RWPE1 (cell line): ENCODE data around the gene TMEM44.

Experiments used
- CTCF ChIA-PET: fragments of 350-600 bp; sonication (Branson Sonifier 250); formaldehyde crosslinking; extraction: SDS; loops from one replicate; lab custom pipeline; 2021; lab: Yijun Ruan, JAX
- POLR2A ChIA-PET: fragments of 400-600 bp; formaldehyde crosslinking; extraction: SDS; loops from one replicate; lab custom pipeline; 2020; ENCODE audit warnings: antibody characterized with exemption; ENCODE audit not compliant: low non-redundant PET; lab: Yijun Ruan, JAX
- DNase-seq: peaks from one replicate; pipeline ENCODE4 v3.0.0; 2012; ENCODE audit warnings: low spot score
- H3K27ac ChIP-seq: fragments of 450-650 bp; 2 replicates; pipeline ENCODE4 v1.5.1; 2017
- TF ChIP-seq, protein P1 (sequence below): fragments of 450-650 bp; conservative IDR thresholded peaks from 2 replicates; pipeline ENCODE4 v1.5.1; 2017; ENCODE audit warnings: low read depth, mild to moderate bottlenecking

The TMEM44 gene

DNA sequence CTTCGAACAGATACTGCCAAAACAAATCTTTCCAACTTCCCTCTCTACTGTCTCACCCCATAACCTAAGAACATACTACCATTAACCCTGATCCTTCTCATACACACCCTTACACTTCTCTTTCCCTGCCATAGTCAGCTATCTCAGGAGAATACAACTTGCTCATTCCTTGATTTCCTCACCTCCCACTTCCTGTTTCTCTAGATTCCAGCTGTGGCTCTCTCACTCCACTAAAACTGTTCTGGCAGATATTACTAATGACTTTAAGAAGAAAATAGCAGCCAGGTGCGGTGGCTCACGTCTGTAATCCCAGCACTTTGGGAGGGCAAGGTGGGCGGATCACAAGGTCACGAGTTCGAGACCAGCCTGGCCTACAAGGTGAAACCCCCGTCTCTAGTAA lies 34.1 kb upstream of the TMEM44 start:
- ChIA-PET POLR2A (no interaction called here), CTCF (no interaction called here)
- TF ChIP-seq, protein P1, sequence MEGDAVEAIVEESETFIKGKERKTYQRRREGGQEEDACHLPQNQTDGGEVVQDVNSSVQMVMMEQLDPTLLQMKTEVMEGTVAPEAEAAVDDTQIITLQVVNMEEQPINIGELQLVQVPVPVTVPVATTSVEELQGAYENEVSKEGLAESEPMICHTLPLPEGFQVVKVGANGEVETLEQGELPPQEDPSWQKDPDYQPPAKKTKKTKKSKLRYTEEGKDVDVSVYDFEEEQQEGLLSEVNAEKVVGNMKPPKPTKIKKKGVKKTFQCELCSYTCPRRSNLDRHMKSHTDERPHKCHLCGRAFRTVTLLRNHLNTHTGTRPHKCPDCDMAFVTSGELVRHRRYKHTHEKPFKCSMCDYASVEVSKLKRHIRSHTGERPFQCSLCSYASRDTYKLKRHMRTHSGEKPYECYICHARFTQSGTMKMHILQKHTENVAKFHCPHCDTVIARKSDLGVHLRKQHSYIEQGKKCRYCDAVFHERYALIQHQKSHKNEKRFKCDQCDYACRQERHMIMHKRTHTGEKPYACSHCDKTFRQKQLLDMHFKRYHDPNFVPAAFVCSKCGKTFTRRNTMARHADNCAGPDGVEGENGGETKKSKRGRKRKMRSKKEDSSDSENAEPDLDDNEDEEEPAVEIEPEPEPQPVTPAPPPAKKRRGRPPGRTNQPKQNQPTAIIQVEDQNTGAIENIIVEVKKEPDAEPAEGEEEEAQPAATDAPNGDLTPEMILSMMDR = no peak
- no peak for DNase-seq
- H3K27ac ChIP-seq = no peak overlapping the region

DNA sequence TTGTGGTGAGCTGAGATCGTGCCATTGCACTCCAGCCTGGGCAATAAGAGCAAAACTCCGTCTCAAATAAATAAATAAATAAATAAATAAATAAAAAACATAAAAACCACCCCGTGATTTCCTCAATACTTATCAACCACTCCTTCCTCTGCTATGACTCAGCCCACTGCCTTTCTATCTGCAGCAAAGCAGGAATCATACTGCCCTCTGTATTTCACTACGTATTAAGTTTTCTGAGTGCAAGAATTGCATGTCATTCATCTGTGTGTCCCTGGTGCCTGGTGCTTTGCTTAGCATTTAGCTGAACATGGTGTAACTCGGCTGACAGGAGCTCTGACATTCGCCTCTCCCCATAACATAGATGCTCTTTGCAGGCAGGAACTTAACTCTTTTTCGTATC lies 31.6 kb upstream of the TMEM44 start:
- TF ChIP-seq, protein P1 = no peak
- DNase-seq = no peak
- ChIA-PET POLR2A (no interaction called here), CTCF (interaction anchor here (0.7 kb wide), 1 partner anchor 582 kb away, joined by 3 read pairs; no protein-coding TSS in a partner anchor)
- H3K27ac ChIP-seq = no peak overlapping the region

DNA sequence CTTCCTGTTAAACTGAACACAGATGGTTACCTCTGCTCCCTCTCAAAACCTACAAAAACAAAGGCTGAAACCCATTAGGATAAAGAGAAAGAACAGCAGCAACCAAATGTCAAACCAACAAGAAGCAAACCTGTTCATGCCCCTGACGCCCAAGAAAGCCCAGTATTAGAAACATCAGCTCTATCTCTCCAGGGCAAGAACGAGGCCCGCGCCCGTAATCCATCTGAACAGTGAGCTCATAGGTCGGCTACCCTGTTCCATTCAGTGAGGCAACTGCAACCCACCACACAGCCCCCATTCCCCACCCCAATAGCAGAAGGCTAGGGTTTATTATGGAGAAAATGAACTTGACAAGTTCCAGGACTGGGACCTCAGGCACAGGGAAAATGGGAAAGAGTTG lies 28.7 kb upstream of the TMEM44 start:
- CTCF ChIA-PET = no interaction called here
- TF ChIP-seq, protein P1 = no peak

DNA sequence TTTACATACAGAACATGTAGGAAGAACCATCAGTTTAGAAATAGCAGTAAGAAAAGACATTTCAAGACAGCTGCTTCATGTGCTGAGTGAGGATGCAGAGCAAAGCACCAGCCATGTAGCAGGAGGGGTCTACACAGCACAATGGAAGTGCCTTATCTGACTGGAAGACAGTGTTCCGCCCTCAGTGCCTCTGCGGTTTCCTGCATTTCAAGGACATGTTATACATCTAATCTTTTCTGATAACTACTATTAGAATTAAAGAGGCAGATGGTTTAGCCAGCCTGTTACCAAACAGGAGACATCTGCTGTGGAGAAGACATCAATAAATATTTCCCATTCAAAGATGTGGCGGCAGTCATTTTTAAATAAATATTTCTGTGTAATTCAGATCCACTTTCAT lies 28.2 kb upstream of the TMEM44 start:
- POLR2A ChIA-PET = no interaction called here
- no peak for DNase-seq
- CTCF ChIA-PET = no interaction called here
- TF ChIP-seq, protein P1 = no peak
- no peak overlapping the region for H3K27ac ChIP-seq

More for the DNA sequence above, 28.7 kb upstream of the TMEM44 start:
- no peak for DNase-seq
- POLR2A ChIA-PET = no interaction called here
- no peak overlapping the region for H3K27ac ChIP-seq

DNA sequence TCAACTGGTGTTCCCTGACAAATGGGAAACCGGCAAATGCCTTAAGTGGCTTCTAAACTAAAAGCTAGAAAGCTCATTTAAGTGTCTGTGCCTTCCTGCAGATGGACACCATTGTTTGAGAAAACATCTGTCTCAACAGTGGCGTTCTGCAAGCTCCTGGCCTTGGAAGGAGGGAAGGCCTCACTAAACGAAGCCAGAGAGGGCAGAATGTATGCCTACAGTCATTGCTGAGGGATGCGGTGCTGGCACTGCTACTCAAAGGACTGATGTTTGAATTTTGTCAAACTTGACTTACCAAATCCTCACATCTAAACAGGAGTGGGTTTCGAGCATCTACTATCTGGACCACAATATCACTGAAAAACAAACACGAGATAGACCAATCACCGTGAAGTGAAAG lies 26.6 kb upstream of the TMEM44 start:
- CTCF ChIA-PET = interaction anchor here (0.7 kb wide), 1 partner anchor 544 kb away, joined by 3 read pairs; no protein-coding TSS in a partner anchor

DNA sequence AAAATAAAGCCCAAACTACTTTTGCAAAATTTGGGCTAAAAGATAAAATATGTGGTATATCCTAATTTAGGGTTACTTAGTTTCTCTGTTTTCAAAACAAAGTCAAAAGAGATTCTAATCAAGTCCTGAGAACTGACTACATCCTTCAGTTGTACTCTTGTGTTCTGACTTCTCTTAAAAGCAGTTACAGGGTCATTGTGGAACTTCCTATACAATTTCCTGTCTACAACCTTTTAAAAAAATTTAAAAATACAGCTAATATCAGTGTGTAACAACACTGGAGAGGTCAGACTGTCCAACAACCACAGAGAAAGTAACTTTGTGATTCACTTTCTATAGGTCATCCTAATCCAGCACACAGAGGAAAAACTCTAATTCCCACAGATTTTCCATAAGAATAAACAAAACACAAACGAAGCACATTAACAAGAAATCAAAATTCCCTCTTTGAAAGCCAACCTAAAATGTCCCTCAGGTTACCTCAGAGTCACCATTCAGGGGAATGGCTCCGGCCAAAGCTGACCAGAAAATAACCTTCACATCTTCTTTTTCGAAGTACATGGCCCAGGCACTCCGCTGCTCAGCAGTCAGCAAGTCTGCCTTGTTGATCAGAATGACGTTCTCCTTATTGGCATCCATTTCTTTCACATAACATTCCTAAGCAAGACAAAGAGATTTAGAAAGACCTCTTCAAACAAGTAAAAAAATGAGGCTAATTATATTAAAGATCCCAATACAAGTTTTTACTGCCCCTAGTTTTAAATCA lies 25.4 kb upstream of the TMEM44 start:
- ChIA-PET POLR2A (no interaction called here), CTCF (no interaction called here)
- TF ChIP-seq, protein P1 = no peak
- no peak for DNase-seq
- no peak overlapping the region for H3K27ac ChIP-seq

More for the DNA sequence above, 26.6 kb upstream of the TMEM44 start:
- H3K27ac ChIP-seq = no peak overlapping the region
- no peak for DNase-seq
- TF ChIP-seq, protein P1 = no peak
- POLR2A ChIA-PET = no interaction called here
